Neuronal stem cell (in vitro differentiated cells): ENCODE data around the gene TPST2.

Source experiments
- DNase-seq: peaks from one replicate; pipeline ENCODE4 v3.0.0-alpha.2; 2013; ENCODE audit warnings: low spot score
- H2AFZ ChIP-seq: one replicate; pipeline ENCODE4 v1.6.1; 2013; ENCODE audit warnings: mild to moderate bottlenecking, low read length, inconsistent platforms
- H2AK5ac ChIP-seq: 2 replicates; pipeline ENCODE4 v1.6.1; 2013; ENCODE audit warnings: low read depth, mild to moderate bottlenecking, inconsistent platforms, low read length, moderate library complexity, mixed read lengths
- H2BK120ac ChIP-seq: 2 replicates; pipeline ENCODE4 v1.6.1; 2013; ENCODE audit warnings: low read depth, mild to moderate bottlenecking, inconsistent platforms, low read length, moderate library complexity, mixed read lengths
- H2BK12ac ChIP-seq: one replicate; pipeline ENCODE4 v1.6.1; 2013; ENCODE audit warnings: low read length, inconsistent platforms
- H2BK15ac ChIP-seq: 2 replicates; pipeline ENCODE4 v1.6.1; 2013; ENCODE audit warnings: mild to moderate bottlenecking, low read length, inconsistent platforms, mixed read lengths
- H2BK5ac ChIP-seq: one replicate; pipeline ENCODE4 v1.6.1; 2013; ENCODE audit warnings: inconsistent platforms, mild to moderate bottlenecking, low read length, moderate library complexity
- H3K14ac ChIP-seq: one replicate; pipeline ENCODE4 v1.6.1; 2013; ENCODE audit warnings: low read length, inconsistent platforms
- H3K18ac ChIP-seq: 2 replicates; pipeline ENCODE4 v1.6.1; 2013; ENCODE audit warnings: low read length, inconsistent platforms
- H3K23ac ChIP-seq: 2 replicates; pipeline ENCODE4 v1.6.1; 2013; ENCODE audit warnings: low read depth, mild to moderate bottlenecking, mixed read lengths, low read length, inconsistent platforms; ENCODE audit not compliant: poor library complexity
- H3K27ac ChIP-seq: replicated peaks from 3 replicates; pipeline ENCODE4 v1.5.1; 2013; ENCODE audit warnings: low read length, inconsistent platforms
- H3K27me3 ChIP-seq, 3 experiments: 2 replicates each; pipeline ENCODE4 v1.6.1; 2013; ENCODE audit warnings: low read length in 3 of 3, mild to moderate bottlenecking in 2 of 3, inconsistent platforms in 1 of 3, low read depth in 1 of 3, mixed read lengths in 1 of 3, moderate library complexity in 1 of 3; ENCODE audit not compliant: control insufficient read depth in 3 of 3, insufficient read depth in 3 of 3
- H3K36me3 ChIP-seq, 2 donors: replicated peaks in 1 of 2; 2 replicates each; pipeline ENCODE4 v1.6.1; 2013; ENCODE audit warnings: low read length in 2 of 2; ENCODE audit not compliant: control insufficient read depth in 2 of 2, insufficient read depth in 2 of 2
- H3K4ac ChIP-seq: 2 replicates; pipeline ENCODE4 v1.6.1; 2013; ENCODE audit warnings: inconsistent platforms, mild to moderate bottlenecking, low read length, moderate library complexity
- H3K4me1 ChIP-seq, 2 donors: 1 replicate in 1 of 2; 2 replicates in 1 of 2; pipeline ENCODE4 v1.6.1; 2013; ENCODE audit warnings: low read length in 2 of 2, low read depth in 1 of 2; ENCODE audit not compliant: control insufficient read depth in 2 of 2, insufficient read depth in 1 of 2
- H3K4me2 ChIP-seq: one replicate; pipeline ENCODE4 v1.6.1; 2013; ENCODE audit warnings: mild to moderate bottlenecking, low read length, inconsistent platforms; ENCODE audit not compliant: insufficient read depth, poor library complexity, severe bottlenecking
- H3K4me3 ChIP-seq, 2 donors: 2 replicates each; pipeline ENCODE4 v1.5.1; 2013; ENCODE audit warnings: low read length in 2 of 2, mild to moderate bottlenecking in 2 of 2, inconsistent platforms in 1 of 2, moderate library complexity in 1 of 2
- H3K79me1 ChIP-seq: one replicate; pipeline ENCODE4 v1.6.1; 2013; ENCODE audit warnings: low read depth, mild to moderate bottlenecking, inconsistent platforms, low read length, moderate library complexity
- H3K9ac ChIP-seq: one replicate; pipeline ENCODE4 v1.6.1; 2013; ENCODE audit warnings: mild to moderate bottlenecking, low read depth, low read length, inconsistent platforms; ENCODE audit not compliant: poor library complexity
- H3K9me3 ChIP-seq, 2 donors: replicated peaks in 1 of 2; 2 replicates each; pipeline versions ENCODE3 to v1.6.1; 2013; ENCODE audit warnings: low read length in 2 of 2, mild to moderate bottlenecking in 2 of 2, inconsistent platforms in 1 of 2, low read depth in 1 of 2, mixed read lengths in 1 of 2, moderate library complexity in 1 of 2; ENCODE audit not compliant: control insufficient read depth in 2 of 2, insufficient read depth in 1 of 2
- H4K8ac ChIP-seq: one replicate; pipeline ENCODE4 v1.6.1; 2013; ENCODE audit warnings: low read depth, mild to moderate bottlenecking, inconsistent platforms, low read length, moderate library complexity
- H4K91ac ChIP-seq: one replicate; pipeline ENCODE4 v1.6.1; 2013; ENCODE audit warnings: low read length, low read depth, mild to moderate bottlenecking, inconsistent platforms; ENCODE audit not compliant: poor library complexity
- WGBS, 2 donors: extraction: QIAGEN DNeasy Blood & Tissue Kit; methylation state at CpG; one replicate each; pipeline ENCODE4 v1.1.7; 2013; ENCODE audit warnings: missing lambda C conversion rate in 2 of 2, mixed read lengths in 1 of 2; ENCODE audit not compliant: insufficient read length in 2 of 2, insufficient replicate concordance in 1 of 2; ENCODE audit errors: extremely low coverage in 2 of 2; 5-methylcytosine and 5-hydroxymethylcytosine counted together

The TPST2 gene

GRCh38 chr22:26517429-26517828 is 72.5 kb downstream of the TPST2 start:
- Histone ChIP-seq H3K14ac (no peak overlapping the region), H2BK15ac (no peak overlapping the region), H3K4me2 (no peak overlapping the region), H3K23ac (no peak overlapping the region), H2AFZ (no peak overlapping the region), H3K4ac (no peak overlapping the region), H2BK12ac (no peak overlapping the region), H2BK120ac (no peak overlapping the region), H4K8ac (no peak overlapping the region), H3K9me3 (no peaks in the 10 kb centered on the region), H3K4me1 (peaks cover 2 to 3% of the 10 kb centered on the region in 2 donors), H3K27me3 (no peaks in the 10 kb centered on the region), H3K18ac (no peak overlapping the region), H3K27ac (no peak overlapping the region), H2AK5ac (no peak overlapping the region), H3K9ac (no peak overlapping the region), H2BK5ac (no peak overlapping the region), H3K36me3 (peaks cover 0 to 7% of the 10 kb centered on the region in 2 donors), H3K79me1 (peaks cover 2% of the 10 kb centered on the region), H3K4me3 (no peak overlapping the region), H4K91ac (no peak overlapping the region)
- WGBS, 2 donors: no CpG with 5 or more reads among the region's 5 CpGs
- no peak for DNase-seq

GRCh38 chr22:26516503-26516902 is 73.4 kb downstream of the TPST2 start:
- Histone ChIP-seq H3K4me2 (no peak overlapping the region), H3K27ac (no peak overlapping the region), H3K4me1 (peaks cover 3% of the 10 kb centered on the region in 2 donors), H4K8ac (no peak overlapping the region), H3K4ac (no peak overlapping the region), H3K9ac (no peak overlapping the region), H3K18ac (no peak overlapping the region), H2BK12ac (no peak overlapping the region), H3K79me1 (peaks cover 2% of the 10 kb centered on the region), H3K27me3 (no peaks in the 10 kb centered on the region), H3K4me3 (no peak overlapping the region), H4K91ac (no peak overlapping the region), H2BK5ac (no peak overlapping the region), H2AFZ (no peak overlapping the region), H2BK120ac (no peak overlapping the region), H3K14ac (no peak overlapping the region), H3K9me3 (no peaks in the 10 kb centered on the region), H3K23ac (no peak overlapping the region), H2BK15ac (no peak overlapping the region), H2AK5ac (no peak overlapping the region), H3K36me3 (no peaks in the 10 kb centered on the region)
- DNase-seq: no peak
- no CpG with 5 or more reads among the region's 1 CpG for WGBS, 2 donors

- H3K27me3 ChIP-seq: no peaks in the 10 kb centered on the region
- no peak overlapping the region for H3K4ac ChIP-seq
- no peak overlapping the region for H4K91ac ChIP-seq
- no peak overlapping the region for H2AFZ ChIP-seq
- WGBS, 2 donors: no CpG with 5 or more reads among the region's 3 CpGs
- no peak overlapping the region for H2BK5ac ChIP-seq
- H3K4me3 ChIP-seq: no peak overlapping the region
- no peak overlapping the region for H3K4me2 ChIP-seq
- H3K14ac ChIP-seq: no peak overlapping the region
- H2BK12ac ChIP-seq: no peak overlapping the region
- H3K4me1 ChIP-seq: peaks cover 4 to 7% of the 10 kb centered on the region in 2 donors
- H3K27ac ChIP-seq: no peak overlapping the region
- H3K36me3 ChIP-seq: no peaks in the 10 kb centered on the region
- no peak overlapping the region for H2BK15ac ChIP-seq
- no peak overlapping the region for H4K8ac ChIP-seq
- no peak overlapping the region for H3K23ac ChIP-seq
- H3K79me1 ChIP-seq: peaks cover 2% of the 10 kb centered on the region
- no peaks in the 10 kb centered on the region for H3K9me3 ChIP-seq
- H3K18ac ChIP-seq: no peak overlapping the region
- no peak overlapping the region for H2BK120ac ChIP-seq
- H2AK5ac ChIP-seq: no peak overlapping the region
- H3K9ac ChIP-seq: no peak overlapping the region
- no peak for DNase-seq
Measured at GRCh38 chr22:26515931-26516330, 74.0 kb downstream of the TPST2 start.

- no peak overlapping the region for H3K23ac ChIP-seq
- no peaks in the 10 kb centered on the region for H3K9me3 ChIP-seq
- no peak overlapping the region for H2AFZ ChIP-seq
- no peak for DNase-seq
- H2AK5ac ChIP-seq: no peak overlapping the region
- H2BK15ac ChIP-seq: no peak overlapping the region
- H4K8ac ChIP-seq: no peak overlapping the region
- no peak overlapping the region for H3K14ac ChIP-seq
- H4K91ac ChIP-seq: no peak overlapping the region
- no peak overlapping the region for H3K4ac ChIP-seq
- H3K4me3 ChIP-seq: no peak overlapping the region
- H3K79me1 ChIP-seq: no peaks in the 10 kb centered on the region
- H3K36me3 ChIP-seq: peaks cover 5 to 13% of the 10 kb centered on the region in 2 donors
- no peak overlapping the region for H2BK12ac ChIP-seq
- peaks cover 4 to 7% of the 10 kb centered on the region in 2 donors for H3K4me1 ChIP-seq
- no peak overlapping the region for H2BK5ac ChIP-seq
- H3K18ac ChIP-seq: no peak overlapping the region
- H3K27ac ChIP-seq: no peak overlapping the region
- H3K9ac ChIP-seq: no peak overlapping the region
- H3K4me2 ChIP-seq: no peak overlapping the region
- no CpG with 5 or more reads among the region's 12 CpGs for WGBS, 2 donors
- no peak overlapping the region for H2BK120ac ChIP-seq
- no peaks in the 10 kb centered on the region for H3K27me3 ChIP-seq
Measured at GRCh38 chr22:26514419-26515161, 75.3 kb downstream of the TPST2 start.
